Head of caudate nucleus (tissue), 42 donors: ENCODE data around the gene NDC1.

ENCODE experiments used
- DNase-seq, 42 donors: peaks; one replicate each; pipeline versions ENCODE4 v3.0.0 to v3.0.0-alpha.2; 2020 to 2021; ENCODE audit warnings: mixed read lengths in 7 of 42
- intact Hi-C: fragments of 100-400 bp; cut with DNase I; formaldehyde crosslinking; loops from one replicate; pipeline ENCODE4 v1.15.0; 2022

Gene NDC1

DNA sequence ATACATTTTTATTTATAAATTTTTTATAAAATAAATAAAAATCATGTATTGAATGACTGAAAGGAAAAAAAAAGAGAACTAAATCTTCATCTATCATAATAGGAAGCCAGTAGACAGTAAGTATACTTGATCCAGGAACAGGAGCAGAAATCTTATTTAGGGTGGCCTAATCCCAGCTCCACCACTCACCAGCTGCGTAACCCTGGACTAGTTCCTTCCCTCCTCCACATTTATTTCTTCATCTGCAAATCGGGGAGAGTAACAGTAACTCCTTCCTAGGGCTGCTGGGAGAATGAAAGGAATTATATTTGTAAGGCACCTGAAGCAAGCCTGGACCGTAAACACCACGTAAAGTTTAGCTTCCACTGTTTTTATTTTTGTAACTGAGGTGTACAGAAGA is 117.0 kb downstream of the NDC1 start:
- no peak for DNase-seq
- intact Hi-C loops: no loop called here

DNA sequence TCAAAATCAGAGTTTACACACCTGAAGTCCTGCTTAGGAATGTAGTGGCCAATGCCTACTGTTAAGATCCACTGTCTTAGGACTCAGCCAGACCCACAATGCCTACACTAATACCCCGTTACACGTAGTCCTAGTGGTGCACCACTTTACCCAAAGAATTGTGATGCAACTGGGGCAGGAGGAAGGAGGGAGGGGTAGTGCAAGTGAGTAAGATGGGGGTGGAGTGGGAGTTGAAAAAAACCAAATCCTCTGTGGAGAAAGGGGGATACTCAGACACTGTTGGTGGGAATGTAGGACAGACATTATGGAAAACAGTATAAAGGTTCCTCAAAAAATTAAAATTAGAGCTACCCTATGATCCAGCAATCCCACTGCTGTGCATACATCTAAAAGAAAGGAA is 118.6 kb downstream of the NDC1 start:
- DNase-seq: no peak
- intact Hi-C loops: no loop called here

DNA sequence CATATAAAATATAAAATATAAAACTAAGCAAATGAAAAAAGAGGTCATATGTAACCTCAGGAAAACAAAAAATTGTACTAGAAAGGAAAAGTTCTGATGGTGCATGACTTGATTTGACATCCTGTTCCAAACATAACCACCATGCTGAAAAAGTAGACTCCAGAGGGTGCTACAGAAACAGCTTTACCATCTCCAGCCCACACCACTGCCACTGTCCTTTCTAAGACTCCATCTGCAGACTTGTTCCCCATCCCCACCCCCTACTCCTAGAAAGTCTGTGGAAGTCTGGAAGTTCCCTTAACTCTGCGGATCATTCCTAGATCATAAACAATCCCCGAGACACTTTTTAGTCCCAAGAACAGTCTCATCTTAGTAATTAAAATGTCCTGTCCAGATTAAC is 119.7 kb downstream of the NDC1 start:
- no peak for DNase-seq
- intact Hi-C loops: no loop called here

DNA sequence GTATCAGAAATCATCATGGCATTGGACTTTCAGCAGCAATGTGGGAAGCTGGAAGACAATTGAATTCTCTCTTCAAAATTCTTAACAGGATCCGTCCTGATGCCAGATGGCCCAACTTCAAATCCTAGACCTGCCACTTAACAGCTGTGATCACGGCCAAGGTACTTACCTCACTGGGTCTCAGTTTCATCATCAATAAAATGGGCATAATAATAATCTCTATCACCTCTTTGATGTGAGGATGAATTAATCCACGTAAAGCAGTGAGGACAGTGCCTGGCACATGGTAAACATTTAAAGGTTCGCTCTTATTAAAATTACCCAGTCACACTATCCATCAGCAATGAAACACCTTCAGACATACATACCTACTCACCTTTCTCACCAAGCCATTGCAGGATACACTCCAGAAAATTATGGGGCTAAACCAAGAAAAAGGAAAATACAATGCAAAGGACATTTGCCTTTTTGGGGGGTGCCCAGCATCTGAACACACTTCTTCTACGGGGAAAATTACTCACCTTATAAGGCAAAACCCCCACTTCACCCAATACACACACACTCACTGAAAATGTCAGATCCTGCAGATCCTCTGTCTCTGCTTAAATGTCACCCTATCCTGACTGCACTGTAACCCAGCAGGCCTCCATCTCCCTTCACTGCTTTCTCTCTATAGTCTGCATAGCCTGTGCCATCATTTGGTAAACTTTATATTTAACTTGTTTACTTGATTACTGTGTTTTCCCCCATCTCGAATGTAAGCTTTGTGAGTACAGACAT is 120.9 kb downstream of the NDC1 start:
- no peak for DNase-seq
- intact Hi-C loops: no loop called here

DNA sequence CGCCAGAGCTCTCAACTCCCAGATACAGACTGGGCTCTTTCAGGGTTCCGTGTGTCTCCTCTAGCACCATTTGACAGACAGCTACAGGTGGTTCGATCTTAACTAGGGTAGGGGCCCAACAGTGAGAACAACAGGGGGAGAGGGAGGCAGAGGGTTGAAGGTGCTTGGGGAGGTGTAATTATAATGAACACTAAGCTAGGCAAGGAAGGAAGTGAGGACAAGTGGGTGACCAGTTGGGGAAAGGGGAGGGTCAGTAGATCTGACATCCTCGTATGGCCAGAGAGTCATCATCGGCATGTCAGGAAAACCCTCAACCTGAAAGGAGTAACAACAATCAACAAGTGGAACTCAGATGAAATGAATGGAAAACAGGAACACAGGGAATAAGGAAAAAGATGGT is 121.9 kb downstream of the NDC1 start:
- intact Hi-C loops: no loop called here
- DNase-seq: no peak

DNA sequence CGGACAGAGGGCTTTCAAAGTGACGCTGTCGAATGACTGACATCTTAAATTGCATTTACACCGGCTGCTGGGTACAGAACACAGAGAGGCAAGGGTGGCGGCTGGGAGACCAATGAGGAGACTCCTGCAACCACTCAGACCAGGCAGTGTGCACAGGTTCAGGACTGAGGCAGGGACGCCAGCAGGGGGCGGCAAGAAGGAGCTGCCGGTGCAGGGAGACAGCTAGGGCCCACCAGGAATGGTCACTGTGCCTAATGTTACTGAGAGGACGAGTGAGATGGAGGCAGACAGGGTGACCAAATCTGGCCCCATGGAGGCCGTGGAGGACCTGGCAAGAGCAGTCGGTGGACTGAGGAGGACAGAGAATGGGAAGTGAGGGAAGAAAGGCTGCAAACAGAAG is 122.6 kb downstream of the NDC1 start:
- intact Hi-C loops: no loop called here
- DNase-seq: peak in 5 of 42 donors; percentile 14 to 46 (median 23)
